HEK293 (cell line): Measurements from ENCODE around the gene UBA3.

Experiments used
- ATF2 ChIP-seq: fragments of 450-650 bp; formaldehyde crosslinking; IDR thresholded peaks from 2 replicates; pipeline ENCODE4 v1.5.1; 2016; ENCODE audit warnings: missing biosample characterization, missing genetic modification characterization, low read depth
- FEZF1 ChIP-seq: fragments of 450-650 bp; formaldehyde crosslinking; IDR thresholded peaks from 2 replicates; pipeline ENCODE4 v1.5.1; 2016; ENCODE audit warnings: missing biosample characterization, missing genetic modification characterization
- GLI2 ChIP-seq: fragments of 450-650 bp; formaldehyde crosslinking; IDR thresholded peaks from 2 replicates; pipeline ENCODE4; 2017; ENCODE audit warnings: missing biosample characterization, missing genetic modification characterization, low read depth, borderline replicate concordance
- GLI4 ChIP-seq: fragments of 450-650 bp; formaldehyde crosslinking; IDR thresholded peaks from 2 replicates; pipeline ENCODE4 v1.5.1; 2016; ENCODE audit warnings: missing biosample characterization, missing genetic modification characterization
- HOXD13 ChIP-seq: sonication (generic); formaldehyde crosslinking; IDR thresholded peaks from 2 replicates; pipeline ENCODE4 v1.8.0; 2022; ENCODE audit warnings: missing genetic modification reagents, borderline replicate concordance
- KLF8 ChIP-seq: fragments of 450-650 bp; formaldehyde crosslinking; IDR thresholded peaks from 2 replicates; pipeline ENCODE4 v1.5.1; 2016; ENCODE audit warnings: missing biosample characterization, missing genetic modification characterization
- MEIS1 ChIP-seq: sonication (generic); formaldehyde crosslinking; IDR thresholded peaks from 2 replicates; pipeline ENCODE4 v1.8.1; 2022; ENCODE audit warnings: missing genetic modification reagents, mild to moderate bottlenecking, borderline replicate concordance
- SP3 ChIP-seq: fragments of 450-650 bp; formaldehyde crosslinking; IDR thresholded peaks from 2 replicates; pipeline ENCODE4 v1.5.1; 2016; ENCODE audit warnings: missing biosample characterization, missing genetic modification characterization
- YY1 ChIP-seq: fragments of 450-650 bp; formaldehyde crosslinking; IDR thresholded peaks from 2 replicates; pipeline ENCODE4 v1.5.1; 2018; ENCODE audit warnings: missing biosample characterization, missing genetic modification characterization
- ZBTB21 ChIP-seq: fragments of 450-650 bp; formaldehyde crosslinking; IDR thresholded peaks from 2 replicates; pipeline ENCODE4 v1.5.1; 2017; ENCODE audit warnings: missing biosample characterization, missing genetic modification characterization
- ZBTB49 ChIP-seq: fragments of 450-650 bp; formaldehyde crosslinking; IDR thresholded peaks from 2 replicates; pipeline ENCODE4 v1.5.1; 2016; ENCODE audit warnings: missing biosample characterization, missing genetic modification characterization, low read depth
- ZFP69B ChIP-seq: fragments of 450-650 bp; formaldehyde crosslinking; IDR thresholded peaks from 2 replicates; pipeline ENCODE4 v1.5.1; 2016; ENCODE audit warnings: missing biosample characterization, missing genetic modification characterization
- ZNF132 ChIP-seq: fragments of 450-650 bp; formaldehyde crosslinking; IDR thresholded peaks from 2 replicates; pipeline ENCODE4 v1.5.1; 2017; ENCODE audit warnings: missing biosample characterization, missing genetic modification characterization, borderline replicate concordance
- ZNF140 ChIP-seq: fragments of 450-650 bp; formaldehyde crosslinking; IDR thresholded peaks from 2 replicates; pipeline ENCODE4 v1.5.1; 2016; ENCODE audit warnings: missing biosample characterization, missing genetic modification characterization
- ZNF2 ChIP-seq: fragments of 450-650 bp; formaldehyde crosslinking; IDR thresholded peaks from 2 replicates; pipeline ENCODE4 v1.5.1; 2016; ENCODE audit warnings: missing biosample characterization, missing genetic modification characterization
- ZNF211 ChIP-seq: fragments of 450-650 bp; formaldehyde crosslinking; IDR thresholded peaks from 2 replicates; pipeline ENCODE4 v1.5.1; 2016; ENCODE audit warnings: low read depth, missing biosample characterization, missing genetic modification characterization
- ZNF214 ChIP-seq: fragments of 450-650 bp; formaldehyde crosslinking; IDR thresholded peaks from 2 replicates; pipeline ENCODE4 v1.5.1; 2017; ENCODE audit warnings: missing biosample characterization, mild to moderate bottlenecking, missing genetic modification characterization, borderline replicate concordance
- ZNF280C ChIP-seq: fragments of 450-650 bp; formaldehyde crosslinking; IDR thresholded peaks from 2 replicates; pipeline ENCODE4 v1.5.1; 2016; ENCODE audit warnings: missing biosample characterization, missing genetic modification characterization
- ZNF354C ChIP-seq: fragments of 450-650 bp; formaldehyde crosslinking; IDR thresholded peaks from 2 replicates; pipeline ENCODE4 v1.5.1; 2016; ENCODE audit warnings: missing biosample characterization, missing genetic modification characterization, low read depth, borderline replicate concordance
- ZNF391 ChIP-seq: fragments of 450-650 bp; formaldehyde crosslinking; IDR thresholded peaks from 2 replicates; pipeline ENCODE4 v1.5.1; 2016; ENCODE audit warnings: low read depth, missing biosample characterization, missing genetic modification characterization, borderline replicate concordance
- ZNF404 ChIP-seq: fragments of 450-650 bp; formaldehyde crosslinking; IDR thresholded peaks from 2 replicates; pipeline ENCODE4 v1.5.1; 2017; ENCODE audit warnings: missing biosample characterization, missing genetic modification characterization
- ZNF416 ChIP-seq: fragments of 450-650 bp; formaldehyde crosslinking; IDR thresholded peaks from 2 replicates; pipeline ENCODE4 v1.5.1; 2016; ENCODE audit warnings: missing biosample characterization, missing genetic modification characterization
- ZNF530 ChIP-seq: fragments of 450-650 bp; formaldehyde crosslinking; IDR thresholded peaks from 2 replicates; pipeline ENCODE4 v1.5.1; 2016; ENCODE audit warnings: low read depth, missing biosample characterization, missing genetic modification characterization
- ZNF610 ChIP-seq: fragments of 450-650 bp; formaldehyde crosslinking; IDR thresholded peaks from 2 replicates; pipeline ENCODE4 v1.5.1; 2016; ENCODE audit warnings: missing biosample characterization, missing genetic modification characterization, borderline replicate concordance
- ZNF639 ChIP-seq: fragments of 450-650 bp; formaldehyde crosslinking; IDR thresholded peaks from 2 replicates; pipeline ENCODE4 v1.5.1; 2016; ENCODE audit warnings: missing biosample characterization, missing genetic modification characterization
- ZNF654 ChIP-seq: fragments of 450-650 bp; formaldehyde crosslinking; IDR thresholded peaks from 2 replicates; pipeline ENCODE4 v1.5.1; 2016; ENCODE audit warnings: low read depth, missing biosample characterization, missing genetic modification characterization
- ZNF677 ChIP-seq: fragments of 450-650 bp; IDR thresholded peaks from 2 replicates; pipeline ENCODE4 v1.5.0; 2018; ENCODE audit warnings: missing biosample characterization, mild to moderate bottlenecking, missing genetic modification characterization, moderate library complexity
- ZNF776 ChIP-seq: fragments of 450-650 bp; formaldehyde crosslinking; IDR thresholded peaks from 2 replicates; pipeline ENCODE4 v1.5.0; 2017; ENCODE audit warnings: missing biosample characterization, missing genetic modification characterization, borderline replicate concordance
- ZNF791 ChIP-seq: fragments of 450-650 bp; formaldehyde crosslinking; IDR thresholded peaks from 2 replicates; pipeline ENCODE4 v1.5.1; 2016; ENCODE audit warnings: missing biosample characterization, missing genetic modification characterization
- ZSCAN18 ChIP-seq: fragments of 450-650 bp; formaldehyde crosslinking; IDR thresholded peaks from 2 replicates; pipeline ENCODE4 v1.5.1; 2016; ENCODE audit warnings: missing biosample characterization, missing genetic modification characterization
- ZXDB ChIP-seq: fragments of 450-650 bp; formaldehyde crosslinking; IDR thresholded peaks from 2 replicates; pipeline ENCODE4 v1.5.1; 2016; ENCODE audit warnings: missing biosample characterization, missing genetic modification characterization

UBA3 gene

GRCh38 chr3:69013253-69014021 is 66.7 kb downstream of the UBA3 start, which contains the start of gene EOGT (continued):
- TF ChIP-seq HOXD13, result no peak
- no peak for TF ChIP-seq ZBTB21
- no peak for TF ChIP-seq ZNF211 (tag by site-specific recombination)
- no peak for TF ChIP-seq ZNF280C (tag by site-specific recombination)
- TF ChIP-seq ZSCAN18 (tag by site-specific recombination), result no peak
- no peak for TF ChIP-seq ZNF132 (tag by site-specific recombination)
- TF ChIP-seq ZNF214, result no peak
- no peak for TF ChIP-seq ZNF354C (tag by site-specific recombination)
- no peak for TF ChIP-seq ZNF2 (tag by site-specific recombination)
- TF ChIP-seq ZNF776 (tag by site-specific recombination), result no peak
- TF ChIP-seq FEZF1 (tag by site-specific recombination), result no peak
- TF ChIP-seq KLF8, result peak; percentile 84
- no peak for TF ChIP-seq ZNF791 (tag by site-specific recombination)
- no peak for TF ChIP-seq ZNF639 (tag by site-specific recombination)
- peak; percentile 71 for TF ChIP-seq ZNF610 (tag by site-specific recombination)
- no peak for TF ChIP-seq GLI2 (tag by site-specific recombination)
- no peak for TF ChIP-seq ZBTB49 (tag by site-specific recombination)
- no peak for TF ChIP-seq ZNF391 (tag by site-specific recombination)
- no peak for TF ChIP-seq ZNF654 (tag by site-specific recombination)
- peak; percentile 60; the same call in 1 of the 2 replicates for TF ChIP-seq ZFP69B (tag by site-specific recombination)
- TF ChIP-seq ZNF416 (tag by site-specific recombination), result no peak
- no peak for TF ChIP-seq ATF2 (tag by site-specific recombination)
- no peak for TF ChIP-seq MEIS1
- no peak for TF ChIP-seq ZNF677 (tag by site-specific recombination)
- no peak for TF ChIP-seq ZNF404
- TF ChIP-seq SP3, result peak; percentile 56; the same call in 1 of the 2 replicates
- TF ChIP-seq ZNF530 (tag by site-specific recombination), result no peak
- TF ChIP-seq ZNF140 (tag by site-specific recombination), result no peak
- TF ChIP-seq GLI4 (tag by site-specific recombination), result no peak
- TF ChIP-seq ZXDB (tag by site-specific recombination), result peak; percentile 68
- TF ChIP-seq YY1, result no peak
